ENCODE data around the gene RAB35.
"Not testable (repeated sequence)": the region's sequence is repeated elsewhere in the genome, so short reads cannot be mapped to it uniquely, and the experiment has no call there.

GRCh38 chr12:120045367-120045766, 71.2 kb downstream of the RAB35 start:
- TF ChIP-seq CTCF (IDR thresholded peaks at IDR 0.05); SIN3A (IDR thresholded peaks at IDR 0.05; ENCODE audit: borderline replicate concordance, insufficient read depth, low read depth, low read length); POLR2AphosphoS5 (IDR thresholded peaks at IDR 0.05; ENCODE audit: low read depth, low read length): not testable (repeated sequence)
- TF ChIP-seq, protein P1, sequence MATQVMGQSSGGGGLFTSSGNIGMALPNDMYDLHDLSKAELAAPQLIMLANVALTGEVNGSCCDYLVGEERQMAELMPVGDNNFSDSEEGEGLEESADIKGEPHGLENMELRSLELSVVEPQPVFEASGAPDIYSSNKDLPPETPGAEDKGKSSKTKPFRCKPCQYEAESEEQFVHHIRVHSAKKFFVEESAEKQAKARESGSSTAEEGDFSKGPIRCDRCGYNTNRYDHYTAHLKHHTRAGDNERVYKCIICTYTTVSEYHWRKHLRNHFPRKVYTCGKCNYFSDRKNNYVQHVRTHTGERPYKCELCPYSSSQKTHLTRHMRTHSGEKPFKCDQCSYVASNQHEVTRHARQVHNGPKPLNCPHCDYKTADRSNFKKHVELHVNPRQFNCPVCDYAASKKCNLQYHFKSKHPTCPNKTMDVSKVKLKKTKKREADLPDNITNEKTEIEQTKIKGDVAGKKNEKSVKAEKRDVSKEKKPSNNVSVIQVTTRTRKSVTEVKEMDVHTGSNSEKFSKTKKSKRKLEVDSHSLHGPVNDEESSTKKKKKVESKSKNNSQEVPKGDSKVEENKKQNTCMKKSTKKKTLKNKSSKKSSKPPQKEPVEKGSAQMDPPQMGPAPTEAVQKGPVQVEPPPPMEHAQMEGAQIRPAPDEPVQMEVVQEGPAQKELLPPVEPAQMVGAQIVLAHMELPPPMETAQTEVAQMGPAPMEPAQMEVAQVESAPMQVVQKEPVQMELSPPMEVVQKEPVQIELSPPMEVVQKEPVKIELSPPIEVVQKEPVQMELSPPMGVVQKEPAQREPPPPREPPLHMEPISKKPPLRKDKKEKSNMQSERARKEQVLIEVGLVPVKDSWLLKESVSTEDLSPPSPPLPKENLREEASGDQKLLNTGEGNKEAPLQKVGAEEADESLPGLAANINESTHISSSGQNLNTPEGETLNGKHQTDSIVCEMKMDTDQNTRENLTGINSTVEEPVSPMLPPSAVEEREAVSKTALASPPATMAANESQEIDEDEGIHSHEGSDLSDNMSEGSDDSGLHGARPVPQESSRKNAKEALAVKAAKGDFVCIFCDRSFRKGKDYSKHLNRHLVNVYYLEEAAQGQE (IDR thresholded peaks at IDR 0.05; ENCODE audit: insufficient read depth in 1 of 2, low read depth in 2 of 2, low read length in 1 of 2) = not testable (repeated sequence)

All from Panc1 (cell line).